Activated CD4-positive, alpha-beta memory T cell treated with anti-CD3 and anti-CD28 coated beads for 36 hours (primary cell): ENCODE results near the gene RNASE9. TPM values are rescaled to one million over a fixed set of nuclear protein-coding genes. Genes with fewer than 3 reads are reported as not detected.
"Not testable (repeated sequence)": the region's sequence is repeated elsewhere in the genome, so short reads cannot be mapped to it uniquely, and the experiment has no call there.

Experiments used
- CTCF ChIA-PET: fragments of 350-600 bp; sonication (Branson Sonifier 250); formaldehyde crosslinking; loops from one replicate; lab custom pipeline; 2021; ENCODE audit warnings: antibody characterized with exemption, inconsistent platforms; lab: Charles Lee
- POLR2A ChIA-PET: fragments of 350-600 bp; sonication (Branson Sonifier 250); formaldehyde crosslinking; loops from one replicate; lab custom pipeline; 2021; ENCODE audit warnings: antibody characterized with exemption; lab: Charles Lee
- DNase-seq: peaks from one replicate; pipeline ENCODE4 v3.0.0-alpha.2; 2020
- H3K27ac Mint-ChIP-seq: one replicate; pipeline ENCODE4 v1.8.0; 2021; ENCODE audit warnings: mixed read lengths
- H3K27me3 Mint-ChIP-seq: one replicate; pipeline ENCODE4 v1.8.0; 2021; ENCODE audit warnings: mixed read lengths
- H3K36me3 Mint-ChIP-seq: one replicate; pipeline ENCODE4 v1.8.0; 2021; ENCODE audit warnings: mixed read lengths
- H3K4me1 Mint-ChIP-seq: one replicate; pipeline ENCODE4 v1.8.0; 2021; ENCODE audit warnings: low read depth, mixed read lengths
- H3K4me3 Mint-ChIP-seq: one replicate; pipeline ENCODE4 v1.8.0; 2021; ENCODE audit warnings: mild to moderate bottlenecking, mixed read lengths
- H3K9me3 Mint-ChIP-seq: one replicate; pipeline ENCODE4 v1.8.0; 2021; ENCODE audit warnings: mixed read lengths
- intact Hi-C: fragments of 100-400 bp; cut with micrococcal nuclease; formaldehyde crosslinking; loops from one replicate; pipeline ENCODE4 v1.15.1; 2023
- total RNA-seq, 2 experiments: library from RNA; stranded (reverse); gene quantifications; one replicate each; pipeline ENCODE4 v1.2.3, GENCODE V29; 2021

Gene RNASE9
- total RNA-seq, 2 experiments from 2014 or later, result not detected

- DNase-seq, H3K36me3 Mint-ChIP-seq, H3K27me3 Mint-ChIP-seq, H3K9me3 Mint-ChIP-seq, POLR2A ChIA-PET, H3K27ac Mint-ChIP-seq, intact Hi-C loops, CTCF ChIA-PET, H3K4me1 Mint-ChIP-seq, H3K4me3 Mint-ChIP-seq: not testable (repeated sequence)
These were observed 53.3 kb downstream of the RNASE9 start for GRCh38 chr14:20507537-20507936.

GRCh38 chr14:20506752-20507151 is 54.1 kb downstream of the RNASE9 start:
- H3K27ac Mint-ChIP-seq, intact Hi-C loops, CTCF ChIA-PET: not testable (repeated sequence)

GRCh38 chr14:20506276-20506675 is 54.6 kb downstream of the RNASE9 start:
- H3K36me3 Mint-ChIP-seq, DNase-seq, CTCF ChIA-PET, H3K27me3 Mint-ChIP-seq, H3K9me3 Mint-ChIP-seq, H3K27ac Mint-ChIP-seq, H3K4me1 Mint-ChIP-seq, POLR2A ChIA-PET, intact Hi-C loops, H3K4me3 Mint-ChIP-seq: not testable (repeated sequence)

More at GRCh38 chr14:20506752-20507151, 54.1 kb downstream of the RNASE9 start:
- DNase-seq, H3K36me3 Mint-ChIP-seq, H3K9me3 Mint-ChIP-seq, H3K27me3 Mint-ChIP-seq, POLR2A ChIA-PET, H3K4me1 Mint-ChIP-seq, H3K4me3 Mint-ChIP-seq: not testable (repeated sequence)

Other genes with a start within 250 kb of the RNASE9 start
- gene CCNB1IP1, start 227.8 kb downstream of the RNASE9 start, total RNA-seq, result 10 to 100 TPM; 70.2 to 77.4 TPM
- gene PARP2, start 217.4 kb downstream of the RNASE9 start, total RNA-seq, result 10 to 100 TPM; 46.3 to 47.3 TPM
- gene TEP1, start 147.5 kb downstream of the RNASE9 start, total RNA-seq, result 10 to 100 TPM; 47.1 to 49.3 TPM
- under 1 TPM in 1 of 2 experiments, not detected in 1; 0.12 TPM for gene KLHL33, start 124.9 kb downstream of the RNASE9 start, total RNA-seq
- 10 to 100 TPM; 39.2 to 41.0 TPM for gene OSGEP, start 106.2 kb downstream of the RNASE9 start, total RNA-seq
- 100 to 1,000 TPM; 186 to 193 TPM for gene APEX1, start 105.8 kb downstream of the RNASE9 start, total RNA-seq
- 10 to 100 TPM; 31.1 to 35.2 TPM for gene PIP4P1, start 99.6 kb downstream of the RNASE9 start, total RNA-seq
- gene PNP, start 91.6 kb downstream of the RNASE9 start, total RNA-seq, result 100 to 1,000 TPM; 178 to 179 TPM
- gene RNASE10, start 55.5 kb downstream of the RNASE9 start, total RNA-seq, result under 1 TPM; 0.19 to 0.27 TPM
- not detected for gene RNASE11, start 27.0 kb upstream of the RNASE9 start, total RNA-seq
- gene RNASE12, start 30.3 kb upstream of the RNASE9 start, total RNA-seq, result not detected
- not detected for gene OR6S1, start 80.6 kb upstream of the RNASE9 start, total RNA-seq
- under 1 TPM; 0.69 to 0.70 TPM for gene RNASE4, start 123.5 kb upstream of the RNASE9 start, total RNA-seq
- 1 to 10 TPM; 1.1 to 2.0 TPM for gene ANG, start 127.7 kb upstream of the RNASE9 start, total RNA-seq
- not detected for gene EDDM3A, start 184.8 kb upstream of the RNASE9 start, total RNA-seq
- not detected for gene EDDM3B, start 207.4 kb upstream of the RNASE9 start, total RNA-seq
- 1 to 10 TPM; 1.6 to 2.3 TPM for gene RNASE6, start 220.2 kb upstream of the RNASE9 start, total RNA-seq
- gene RNASE1, start 241.8 kb upstream of the RNASE9 start, total RNA-seq, result not detected